Smooth muscle cell (in vitro differentiated cells): ENCODE results near the gene MSMB. TPM values are rescaled to one million over a fixed set of nuclear protein-coding genes. Genes with fewer than 3 reads are reported as not detected.

Source experiments
- DNase-seq: peaks from one replicate; lab custom pipeline; 2025; ENCODE audit not compliant: unreplicated experiment; lab: John Stamatoyannopoulos, UW
- H2AFZ ChIP-seq: fragments of 200-600 bp; sonication (generic); 2 replicates; pipeline ENCODE4 v1.6.0; 2016; ENCODE audit warnings: antibody characterized with exemption, low read depth, mild to moderate bottlenecking
- H3F3A ChIP-seq: fragments of 200-600 bp; sonication (generic); 2 replicates; pipeline ENCODE4 v1.6.0; 2017; ENCODE audit warnings: antibody characterized with exemption, low read depth
- H3K27ac ChIP-seq: fragments of 200-600 bp; sonication (generic); 2 replicates; pipeline ENCODE4 v1.5.1; 2016; ENCODE audit warnings: low read depth, mild to moderate bottlenecking
- H3K27me3 ChIP-seq: fragments of 200-600 bp; sonication (generic); 2 replicates; pipeline ENCODE4 v1.6.1; 2016; ENCODE audit warnings: low read depth, mild to moderate bottlenecking
- H3K36me3 ChIP-seq: fragments of 200-600 bp; sonication (generic); 2 replicates; pipeline ENCODE4 v1.5.1; 2016; ENCODE audit warnings: low read depth
- H3K4me1 ChIP-seq: fragments of 200-600 bp; sonication (generic); 2 replicates; pipeline ENCODE4 v1.5.1; 2016; ENCODE audit warnings: low read depth
- H3K4me2 ChIP-seq: fragments of 200-600 bp; sonication (generic); 2 replicates; pipeline ENCODE4 v1.6.0; 2016; ENCODE audit warnings: mild to moderate bottlenecking
- H3K4me3 ChIP-seq: fragments of 200-600 bp; sonication (generic); 2 replicates; pipeline ENCODE4 v1.5.1; 2016; ENCODE audit warnings: mild to moderate bottlenecking
- H3K79me2 ChIP-seq: fragments of 200-600 bp; sonication (generic); 2 replicates; pipeline ENCODE4 v1.6.0; 2016; ENCODE audit warnings: low read depth, mild to moderate bottlenecking
- H3K9ac ChIP-seq: fragments of 200-600 bp; sonication (generic); 2 replicates; pipeline ENCODE4 v1.6.0; 2016; ENCODE audit warnings: low read depth
- H3K9me3 ChIP-seq: fragments of 200-600 bp; sonication (generic); replicated peaks from 2 replicates; pipeline ENCODE4 v1.5.1; 2016; ENCODE audit warnings: low read depth
- H4K20me1 ChIP-seq: fragments of 200-600 bp; sonication (generic); 2 replicates; pipeline ENCODE4 v1.6.0; 2016; ENCODE audit warnings: low read depth
- CTCF ChIP-seq: fragments of 200-600 bp; sonication (generic); IDR thresholded peaks from 2 replicates; pipeline ENCODE4 v1.5.1; 2017; ENCODE audit warnings: borderline replicate concordance, mild to moderate bottlenecking, antibody characterized with exemption; ENCODE audit not compliant: insufficient read depth, poor library complexity, severe bottlenecking
- WGBS: methylation state at CpG from one replicate; pipeline ENCODE4 v1.1.7; 2016; ENCODE audit warnings: low lambda C conversion rate; 5-methylcytosine and 5-hydroxymethylcytosine counted together
- polyA plus RNA-seq: library from polyadenylated mRNA; unstranded; fragments of >200 nt; fragmentation: Nextera tagmentation; extraction: Ambion mirVana; gene quantifications from 2 replicates; pipeline ENCODE4 v1.2.1, GENCODE V29; 2016
- total RNA-seq: library from RNA; depleted of rRNA; stranded (reverse); fragments of >200 nt; gene quantifications from 2 replicates; pipeline ENCODE4 v1.2.3, GENCODE V29; 2014

The MSMB gene
- total and polyA plus RNA-seq, 2 experiments from 2014 or later, result 0.50 TPM; not detected in 1

GRCh38 chr10:46014683-46015405 lies 31.2 kb downstream of the MSMB start:
- TF ChIP-seq CTCF, result no peak
- Histone ChIP-seq H4K20me1 (peaks cover 66% of the 10 kb centered on the region), H3K79me2 (peaks cover 62% of the 10 kb centered on the region), H3K4me2 (no peak overlapping the region), H3K36me3 (peaks cover 33% of the 10 kb centered on the region), H3K27ac (no peak overlapping the region), H3K9ac (no peak overlapping the region), H3K4me1 (peaks cover 16% of the 10 kb centered on the region), H3K9me3 (no peaks in the 10 kb centered on the region), H3F3A (peaks cover 3% of the 10 kb centered on the region), H3K4me3 (no peak overlapping the region), H2AFZ (no peak overlapping the region), H3K27me3 (no peaks in the 10 kb centered on the region)
- WGBS, result 96% methylated on average over 5 of the region's 5 CpGs
- DNase-seq, result no peak

- H3K79me2 ChIP-seq, result peaks cover 57% of the 10 kb centered on the region
- H3F3A ChIP-seq, result peaks cover 7% of the 10 kb centered on the region
- no peak for TF ChIP-seq CTCF
- H4K20me1 ChIP-seq, result peaks cover 66% of the 10 kb centered on the region
- H2AFZ ChIP-seq, result no peak overlapping the region
- DNase-seq, result no peak
- 97% methylated on average over 5 of the region's 5 CpGs for WGBS
- H3K4me1 ChIP-seq, result peaks cover 10% of the 10 kb centered on the region
- no peak overlapping the region for H3K9ac ChIP-seq
- H3K36me3 ChIP-seq, result peaks cover 33% of the 10 kb centered on the region
- no peaks in the 10 kb centered on the region for H3K27me3 ChIP-seq
- no peak overlapping the region for H3K4me3 ChIP-seq
- H3K4me2 ChIP-seq, result no peak overlapping the region
- no peak overlapping the region for H3K27ac ChIP-seq
- H3K9me3 ChIP-seq, result no peaks in the 10 kb centered on the region
Measured at GRCh38 chr10:46014206-46014605, 31.9 kb downstream of the MSMB start.

- peaks cover 50% of the 10 kb centered on the region for H3K79me2 ChIP-seq
- DNase-seq, result no peak
- WGBS, result 93% methylated on average over 3 of the region's 3 CpGs
- no peak overlapping the region for H2AFZ ChIP-seq
- no peak overlapping the region for H3K4me2 ChIP-seq
- H3K4me3 ChIP-seq, result no peak overlapping the region
- H4K20me1 ChIP-seq, result peaks cover 63% of the 10 kb centered on the region
- no peak overlapping the region for H3K27ac ChIP-seq
- H3K4me1 ChIP-seq, result no peaks in the 10 kb centered on the region
- H3K36me3 ChIP-seq, result peaks cover 47% of the 10 kb centered on the region
- H3K9me3 ChIP-seq, result no peaks in the 10 kb centered on the region
- no peak for TF ChIP-seq CTCF
- H3K9ac ChIP-seq, result no peak overlapping the region
- H3F3A ChIP-seq, result peaks cover 21% of the 10 kb centered on the region
- H3K27me3 ChIP-seq, result no peaks in the 10 kb centered on the region
Measured at GRCh38 chr10:46012746-46013145, 33.3 kb downstream of the MSMB start.

GRCh38 chr10:46006219-46006618 lies 39.9 kb downstream of the MSMB start:
- Histone ChIP-seq H3K4me3 (no peak overlapping the region), H3K27me3 (no peaks in the 10 kb centered on the region), H3K9me3 (no peaks in the 10 kb centered on the region), H3F3A (peaks cover 37% of the 10 kb centered on the region), H3K79me2 (peaks cover 8% of the 10 kb centered on the region), H3K4me2 (peak overlapping the region; percentile 49), H3K36me3 (peaks cover 20% of the 10 kb centered on the region), H4K20me1 (peaks cover 45% of the 10 kb centered on the region), H3K9ac (no peak overlapping the region), H3K27ac (peak overlapping the region; percentile 67), H3K4me1 (no peaks in the 10 kb centered on the region), H2AFZ (no peak overlapping the region)
- no peak for TF ChIP-seq CTCF
- DNase-seq, result no peak
- WGBS, result 62% methylated on average over 3 of the region's 3 CpGs
